ENCODE data around the gene COPS9.

DNA sequence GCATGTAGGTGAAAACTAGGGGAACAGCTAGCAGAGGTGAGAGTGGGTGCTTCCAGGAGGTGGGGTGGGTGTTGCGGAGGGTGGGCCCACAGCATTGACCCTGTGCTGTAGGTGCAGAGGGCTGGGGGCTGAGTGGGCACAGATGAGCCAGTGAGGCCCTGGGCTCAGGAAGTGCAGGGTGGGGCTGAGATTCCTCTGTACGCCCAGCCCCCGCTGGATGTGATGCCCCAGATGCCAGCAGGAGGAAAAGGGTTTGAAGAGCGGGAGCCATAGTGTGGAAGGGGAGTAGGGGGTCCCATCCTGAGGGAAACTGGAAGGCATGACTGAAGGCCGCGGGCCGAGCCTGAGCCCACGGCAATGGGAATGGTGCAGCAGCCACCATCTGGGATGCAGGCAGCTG lies 18.5 kb upstream of the COPS9 start:
- TF ChIP-seq POLR2A (IDR thresholded peaks at IDR 0.05) (no peak), POLR2AphosphoS5 (IDR thresholded peaks at IDR 0.05) (no peak), EP300 (IDR thresholded peaks at IDR 0.05; ENCODE audit: low read depth) (no peak)
- TF ChIP-seq, protein P1, sequence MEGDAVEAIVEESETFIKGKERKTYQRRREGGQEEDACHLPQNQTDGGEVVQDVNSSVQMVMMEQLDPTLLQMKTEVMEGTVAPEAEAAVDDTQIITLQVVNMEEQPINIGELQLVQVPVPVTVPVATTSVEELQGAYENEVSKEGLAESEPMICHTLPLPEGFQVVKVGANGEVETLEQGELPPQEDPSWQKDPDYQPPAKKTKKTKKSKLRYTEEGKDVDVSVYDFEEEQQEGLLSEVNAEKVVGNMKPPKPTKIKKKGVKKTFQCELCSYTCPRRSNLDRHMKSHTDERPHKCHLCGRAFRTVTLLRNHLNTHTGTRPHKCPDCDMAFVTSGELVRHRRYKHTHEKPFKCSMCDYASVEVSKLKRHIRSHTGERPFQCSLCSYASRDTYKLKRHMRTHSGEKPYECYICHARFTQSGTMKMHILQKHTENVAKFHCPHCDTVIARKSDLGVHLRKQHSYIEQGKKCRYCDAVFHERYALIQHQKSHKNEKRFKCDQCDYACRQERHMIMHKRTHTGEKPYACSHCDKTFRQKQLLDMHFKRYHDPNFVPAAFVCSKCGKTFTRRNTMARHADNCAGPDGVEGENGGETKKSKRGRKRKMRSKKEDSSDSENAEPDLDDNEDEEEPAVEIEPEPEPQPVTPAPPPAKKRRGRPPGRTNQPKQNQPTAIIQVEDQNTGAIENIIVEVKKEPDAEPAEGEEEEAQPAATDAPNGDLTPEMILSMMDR (IDR thresholded peaks at IDR 0.05) = no peak

Measured in transverse colon (tissue), 4 donors.